GM19452 (cell line): ENCODE results near the gene COL4A2.
A peak's percentile ranks its signal among the peaks of the same experiment; 100 is the strongest.

ENCODE experiments used
- ATAC-seq: cut with Tn5 transposase; IDR thresholded peaks from one replicate; pipeline ENCODE4 v1.9.1; 2021; ENCODE audit not compliant: unreplicated experiment

The COL4A2 gene

DNA sequence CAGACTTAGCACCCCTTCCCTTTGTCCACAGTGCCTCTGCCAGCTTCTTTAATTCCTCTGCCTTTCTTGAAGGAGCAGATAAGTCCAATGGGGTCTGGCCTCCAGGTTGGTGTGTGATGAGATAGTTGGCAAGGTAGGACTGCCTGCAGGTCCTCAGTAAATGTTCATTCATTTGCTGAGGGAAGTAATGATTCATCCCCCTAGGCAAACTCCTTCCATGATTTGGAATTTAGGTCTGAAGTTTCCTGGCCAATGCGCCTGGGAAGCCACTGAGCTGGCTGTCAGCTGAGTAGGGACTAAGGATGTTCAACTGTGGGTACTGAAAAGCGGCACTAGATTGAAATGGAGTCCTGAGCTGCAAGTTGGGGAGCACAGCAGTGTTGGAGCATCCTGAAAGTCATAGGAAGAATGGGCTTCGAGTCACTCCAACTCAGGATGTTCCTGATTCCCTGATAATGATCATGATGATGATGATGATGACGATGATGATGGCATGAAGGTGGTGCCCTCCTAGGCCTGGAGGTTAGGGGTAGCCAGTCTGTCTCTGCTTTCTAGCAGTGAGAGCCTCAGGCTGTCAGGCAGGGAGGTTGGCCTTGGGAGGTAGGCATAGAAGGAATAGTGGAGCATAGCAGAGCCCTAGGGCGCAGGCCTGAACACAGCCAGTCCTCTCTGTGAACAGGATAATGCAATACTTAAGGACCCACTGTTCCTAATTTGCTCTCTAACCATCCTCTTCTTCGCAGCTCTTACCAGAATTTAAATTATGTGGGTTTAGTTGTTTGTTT is 44.7 kb downstream of the COL4A2 start:
- ATAC-seq = no peak

DNA sequence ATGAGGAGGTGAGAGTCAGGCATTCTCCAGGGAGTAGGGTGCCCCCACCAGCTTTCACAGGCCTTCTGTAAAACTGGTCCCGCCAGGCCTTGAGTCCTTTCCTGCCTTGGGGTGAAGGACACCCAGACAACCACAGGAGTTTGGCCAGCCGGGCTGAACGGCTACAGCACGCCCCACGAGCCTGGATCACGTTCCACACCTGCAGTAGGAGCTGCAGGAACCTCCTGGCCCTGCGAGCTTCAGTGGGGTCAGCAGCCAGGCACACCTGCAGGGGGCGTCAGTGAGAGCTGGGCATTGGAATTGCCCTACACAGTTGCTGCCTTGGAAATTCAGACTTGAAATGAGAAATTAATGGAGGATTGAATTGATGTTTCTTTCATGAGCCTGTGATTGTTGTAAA is 45.7 kb downstream of the COL4A2 start:
- no peak for ATAC-seq

DNA sequence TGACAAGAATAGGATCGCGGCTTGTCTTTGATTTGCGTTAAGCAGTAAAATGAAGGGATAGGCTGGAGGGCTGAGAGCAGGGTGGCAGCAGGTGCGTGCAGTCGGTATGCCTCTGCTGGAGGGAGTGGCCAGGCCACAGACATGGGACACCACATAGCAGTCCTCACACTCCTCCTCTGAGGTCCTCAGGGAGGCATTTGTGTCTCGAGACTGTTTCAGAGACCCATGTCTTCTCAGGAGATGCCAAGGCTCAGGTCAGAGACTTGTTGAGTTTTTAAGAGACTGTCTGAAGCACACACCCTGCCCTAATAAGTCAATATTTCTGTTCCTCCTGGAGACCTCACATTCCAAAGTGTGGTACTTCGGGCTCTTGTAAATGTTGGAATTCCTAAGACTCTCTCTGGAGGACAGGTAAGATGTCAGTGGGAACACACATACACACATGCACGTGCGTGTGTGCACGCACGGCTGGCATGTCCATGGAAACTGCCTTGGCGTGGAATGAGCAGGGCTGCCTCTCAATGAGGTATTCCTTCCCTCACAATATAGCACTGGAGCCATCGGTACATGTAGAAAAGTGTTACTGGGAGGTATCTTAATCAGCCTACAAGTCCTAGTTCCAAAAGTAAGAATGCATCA is 46.4 kb downstream of the COL4A2 start:
- ATAC-seq = no peak

DNA sequence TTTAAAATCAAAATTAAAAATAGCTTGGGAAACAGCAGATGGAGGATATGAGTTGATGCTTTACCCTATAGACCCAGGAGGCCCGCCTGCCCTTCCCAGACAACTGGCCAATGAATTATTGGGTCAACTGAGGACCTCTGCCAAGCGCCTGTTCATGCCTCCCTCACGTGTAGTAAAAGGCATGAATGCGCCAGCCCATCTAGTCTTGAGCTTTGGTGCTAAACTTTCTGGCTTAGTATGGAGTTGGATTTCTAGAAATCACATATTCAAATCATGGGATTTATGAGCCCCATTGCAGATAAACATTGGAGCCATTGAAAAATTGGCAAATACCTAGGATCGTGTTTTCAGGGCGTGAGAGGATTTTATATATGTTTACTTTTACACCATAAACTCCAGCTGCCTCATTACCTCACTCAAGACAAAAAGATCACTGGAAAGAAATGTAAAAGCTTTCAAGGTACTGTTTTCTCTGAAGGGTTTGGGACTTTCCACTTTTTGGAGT is 47.1 kb downstream of the COL4A2 start:
- no peak for ATAC-seq

DNA sequence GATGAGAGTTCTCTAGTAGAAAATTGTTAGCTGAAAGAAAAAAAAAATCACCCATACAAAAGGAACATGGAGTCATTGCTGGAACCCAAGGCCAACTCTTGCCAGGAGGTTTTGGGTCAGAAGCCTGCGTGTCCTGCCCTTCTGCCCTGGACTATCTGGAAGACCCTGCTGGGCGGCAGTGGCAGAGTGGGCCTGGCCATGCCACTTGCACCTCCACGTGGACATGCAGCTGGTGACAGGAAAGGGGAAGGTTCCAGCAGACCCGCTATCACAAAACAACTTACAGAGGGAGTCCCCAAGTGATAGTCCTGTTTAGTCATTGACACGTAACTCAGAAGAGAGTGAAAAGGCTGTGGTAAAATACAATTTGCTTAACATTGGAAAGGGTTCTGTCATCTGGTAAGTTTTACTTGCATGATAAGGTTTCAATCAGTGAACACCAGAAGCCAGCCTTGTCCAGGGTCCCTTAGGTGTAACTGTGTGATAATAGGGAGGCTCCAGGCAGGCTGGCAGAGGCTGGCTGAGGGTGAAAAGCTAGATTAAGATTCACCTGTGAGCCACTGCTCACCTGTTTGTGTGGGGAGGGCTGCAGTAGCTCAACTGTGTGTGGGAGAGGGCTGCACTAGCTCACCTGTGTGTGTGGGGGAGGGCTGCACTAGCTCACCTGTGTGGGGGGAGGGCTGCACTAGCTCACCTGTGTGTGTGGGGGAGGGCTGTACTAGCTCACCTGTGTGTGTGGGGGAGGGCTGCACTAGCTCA is 47.8 kb downstream of the COL4A2 start:
- ATAC-seq = no peak

DNA sequence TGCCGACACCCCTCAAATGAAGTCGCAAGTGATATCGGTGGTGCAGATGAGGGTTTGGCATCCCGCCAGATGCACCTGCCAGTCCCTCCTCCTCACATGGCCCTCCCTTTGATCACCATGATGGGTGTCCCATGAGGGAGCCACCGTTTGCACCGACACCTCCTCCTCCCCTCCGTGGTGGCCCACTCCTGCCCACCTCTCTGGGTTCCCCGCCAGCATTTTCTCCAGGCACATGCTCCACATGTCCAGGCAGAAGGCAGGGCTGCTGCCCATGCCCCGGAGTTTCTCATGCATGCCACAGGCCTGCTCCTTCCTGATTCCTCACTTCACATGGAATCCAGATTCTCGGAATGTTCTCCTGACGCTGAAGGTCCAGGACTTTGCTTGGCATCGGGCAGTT is 49.3 kb downstream of the COL4A2 start:
- ATAC-seq = no peak

DNA sequence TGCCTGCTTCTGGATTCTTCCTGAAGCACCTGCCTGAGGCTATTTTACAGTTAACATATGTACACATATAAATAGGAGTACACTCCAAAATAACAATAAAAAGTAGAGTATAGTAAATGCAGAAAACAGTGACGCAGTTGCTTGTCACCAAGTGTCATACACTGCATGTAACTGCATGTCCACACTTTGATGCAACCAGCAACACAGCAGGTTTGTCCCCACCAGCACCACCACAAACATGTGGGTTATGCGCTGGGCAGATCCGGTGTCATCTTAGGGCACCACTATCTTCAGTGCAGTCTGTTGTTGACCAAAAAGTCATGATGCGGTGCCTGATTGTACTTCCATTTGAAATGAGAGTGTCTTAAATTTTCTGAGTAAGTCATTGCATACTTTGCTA is 51.3 kb downstream of the COL4A2 start:
- ATAC-seq = no peak

DNA sequence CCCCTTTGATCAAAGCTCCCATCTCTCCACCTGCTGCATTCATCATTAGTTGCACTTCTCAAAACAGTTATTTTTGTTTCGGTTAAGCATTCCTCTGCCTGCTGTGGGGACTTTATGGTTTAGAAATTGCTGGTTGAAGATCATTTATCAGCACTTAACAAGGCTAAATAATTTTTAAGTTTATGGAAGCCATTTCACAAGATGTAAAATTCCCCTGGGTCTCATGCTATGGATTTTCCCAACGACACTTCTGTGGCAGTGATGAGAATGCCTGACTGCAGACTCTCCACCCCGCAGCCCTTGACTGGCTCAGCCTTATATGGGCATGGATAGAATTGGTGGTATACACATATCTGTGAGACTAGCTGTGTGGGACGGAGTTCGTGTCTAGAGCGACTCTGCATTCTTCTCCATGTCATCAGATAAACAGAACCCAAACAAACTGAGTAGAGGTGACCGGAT is 52.8 kb downstream of the COL4A2 start:
- no peak for ATAC-seq

DNA sequence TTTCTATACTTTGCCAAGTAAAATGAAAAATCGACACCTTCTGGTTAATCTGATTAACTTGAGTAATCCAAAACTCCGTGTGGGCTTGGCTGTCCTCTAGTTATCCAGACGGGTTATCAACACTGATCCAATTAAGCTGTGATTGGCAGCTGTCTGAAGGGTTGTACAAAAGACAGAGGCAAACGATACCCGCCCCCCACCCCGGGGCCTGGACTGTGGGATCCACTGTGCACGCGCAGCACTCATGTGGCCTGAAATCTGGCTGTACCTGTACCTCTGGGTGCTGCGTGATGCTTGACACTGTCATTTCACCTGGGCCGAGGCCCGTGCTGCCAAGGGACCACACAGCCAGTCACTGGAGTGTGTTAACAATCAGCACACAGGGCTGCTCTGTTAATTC is 53.5 kb downstream of the COL4A2 start:
- no peak for ATAC-seq

DNA sequence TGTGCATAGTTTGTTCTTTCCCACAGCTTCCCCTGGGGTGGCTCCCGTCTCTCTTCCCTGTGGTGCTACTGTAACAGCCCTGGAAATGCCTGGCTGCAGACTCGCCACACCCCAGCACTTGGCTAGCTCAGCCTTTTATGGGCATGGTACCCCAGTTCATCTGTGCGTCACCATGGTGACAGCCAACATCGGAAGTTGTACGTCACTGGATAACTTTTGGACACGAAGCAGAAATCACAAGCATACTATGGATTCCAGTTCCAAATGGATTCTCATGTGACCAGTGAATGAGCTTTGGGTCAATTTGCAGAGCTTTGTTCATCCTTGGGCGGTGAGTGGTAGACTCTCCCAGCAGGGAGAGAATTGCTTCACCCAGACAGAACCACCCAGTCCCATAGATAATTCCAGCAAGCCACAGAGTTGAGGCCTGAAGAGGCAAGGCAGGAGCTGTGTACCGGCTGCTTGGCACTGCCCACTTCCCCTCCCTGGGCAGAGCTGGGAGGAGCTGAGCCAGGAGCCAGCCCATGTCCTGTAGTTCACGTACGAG is 54.4 kb downstream of the COL4A2 start:
- ATAC-seq = no peak

DNA sequence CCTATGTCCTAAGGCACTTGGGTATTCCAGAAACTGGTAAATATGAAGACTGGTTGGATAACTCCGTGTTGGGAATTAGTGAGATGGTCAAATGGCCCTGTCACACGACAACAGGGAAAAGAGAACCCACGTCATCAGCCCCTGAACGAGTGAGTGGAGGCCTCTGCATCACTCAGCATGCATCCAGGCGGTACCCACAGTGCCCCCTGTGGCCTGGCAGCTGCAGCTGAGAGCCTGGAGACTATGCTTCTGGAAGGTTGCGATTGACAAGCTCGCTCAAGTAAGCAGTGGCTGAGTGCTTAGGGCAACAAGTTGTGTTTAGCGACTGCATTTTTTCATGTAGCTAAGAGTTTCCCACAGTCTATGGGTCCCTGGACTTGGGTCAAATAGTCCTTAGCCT is 55.9 kb downstream of the COL4A2 start:
- ATAC-seq = no peak

DNA sequence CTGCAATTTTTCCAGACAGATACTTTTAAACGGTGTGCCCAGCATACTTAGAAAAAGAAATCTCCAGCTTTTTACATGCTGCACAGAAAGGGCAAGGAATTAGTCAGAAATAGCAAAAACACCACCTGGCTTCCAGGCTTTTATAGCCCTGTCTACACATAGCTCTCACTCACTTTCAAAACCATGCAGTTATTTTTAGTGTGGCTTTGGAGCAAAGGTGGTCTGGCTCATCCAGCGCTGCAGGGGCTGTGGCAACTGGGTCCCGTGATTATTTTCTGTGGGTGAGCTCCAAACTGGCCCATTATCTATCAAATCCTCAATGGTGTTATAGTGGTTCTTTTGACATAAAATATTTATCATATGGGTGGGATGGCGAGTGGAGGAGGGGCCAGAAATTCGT is 57.0 kb downstream of the COL4A2 start:
- ATAC-seq = no peak

DNA sequence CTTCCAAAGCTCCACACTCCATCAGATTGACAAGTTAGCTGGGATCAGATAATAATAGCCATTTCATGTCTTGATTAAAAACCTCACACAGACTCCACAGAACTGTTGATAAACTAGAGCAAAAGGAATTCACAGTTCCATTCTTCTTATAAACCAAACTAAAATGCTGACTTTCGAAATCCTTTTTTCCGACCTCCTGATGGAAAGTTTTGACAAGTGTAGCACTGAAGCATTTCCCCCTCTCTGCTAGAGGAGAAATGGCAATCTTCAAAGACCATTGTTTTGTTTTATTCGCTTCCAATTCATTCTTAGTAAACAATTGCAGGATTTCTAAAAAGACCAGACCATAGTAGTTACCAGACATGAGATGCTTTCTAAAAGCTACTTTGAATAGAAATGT is 58.8 kb downstream of the COL4A2 start:
- ATAC-seq = no peak

DNA sequence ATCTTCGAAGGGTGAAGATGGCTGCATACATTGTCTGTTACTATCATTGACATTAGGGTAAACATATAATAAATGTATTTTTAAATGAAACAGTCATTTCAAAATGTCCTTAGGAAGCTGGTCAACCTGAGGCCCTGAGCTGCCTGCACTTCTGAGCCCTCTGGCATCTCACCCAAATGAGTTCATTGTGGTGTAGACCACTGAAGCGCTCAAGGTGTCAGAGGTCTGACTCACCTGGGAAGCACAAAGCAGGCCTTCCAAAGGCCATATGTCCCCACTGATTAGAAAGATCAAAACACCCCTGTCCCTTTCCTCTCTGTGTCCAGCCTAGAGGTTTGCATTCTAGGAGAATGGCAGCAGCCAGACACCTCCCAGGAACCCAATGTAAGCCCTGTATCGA is 59.6 kb downstream of the COL4A2 start:
- ATAC-seq = no peak

DNA sequence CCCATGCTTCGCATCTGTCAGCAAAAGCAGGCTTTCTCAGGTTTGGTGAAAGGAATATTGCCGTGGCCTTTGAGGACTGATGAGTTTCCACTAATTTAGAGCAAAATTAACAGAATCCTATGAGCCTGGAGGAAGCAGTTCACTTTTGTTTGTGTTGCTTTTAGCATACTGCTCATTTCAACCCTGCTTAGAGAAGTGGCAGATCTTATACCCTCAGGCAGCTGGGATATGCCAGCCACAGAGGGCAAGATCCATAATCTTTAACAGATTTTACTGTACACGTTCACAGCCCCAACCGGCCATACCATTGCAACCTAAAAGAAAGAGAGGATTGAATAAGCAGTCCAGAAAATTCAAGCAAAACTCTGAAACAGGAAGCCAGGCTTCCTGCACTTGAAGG is 60.5 kb downstream of the COL4A2 start:
- ATAC-seq = no peak

DNA sequence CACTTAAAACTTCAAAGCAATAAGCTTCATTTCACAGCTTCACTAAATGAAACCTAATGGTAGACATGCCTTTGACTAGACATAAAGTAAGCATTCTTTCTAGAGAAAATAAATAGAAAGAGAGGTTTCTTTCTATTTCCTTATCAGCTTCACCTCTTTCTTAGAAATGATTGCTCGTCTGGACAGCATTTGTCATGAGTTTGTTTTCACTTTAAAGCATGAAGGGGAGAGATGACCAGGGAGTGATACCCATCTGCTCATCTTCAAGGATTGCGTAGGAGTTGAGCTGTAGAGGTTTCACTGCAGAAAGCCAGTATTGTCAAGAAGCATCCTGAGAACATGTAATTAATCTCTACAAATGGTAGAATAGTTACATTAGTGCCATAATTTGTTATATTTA is 61.3 kb downstream of the COL4A2 start:
- ATAC-seq = no peak

DNA sequence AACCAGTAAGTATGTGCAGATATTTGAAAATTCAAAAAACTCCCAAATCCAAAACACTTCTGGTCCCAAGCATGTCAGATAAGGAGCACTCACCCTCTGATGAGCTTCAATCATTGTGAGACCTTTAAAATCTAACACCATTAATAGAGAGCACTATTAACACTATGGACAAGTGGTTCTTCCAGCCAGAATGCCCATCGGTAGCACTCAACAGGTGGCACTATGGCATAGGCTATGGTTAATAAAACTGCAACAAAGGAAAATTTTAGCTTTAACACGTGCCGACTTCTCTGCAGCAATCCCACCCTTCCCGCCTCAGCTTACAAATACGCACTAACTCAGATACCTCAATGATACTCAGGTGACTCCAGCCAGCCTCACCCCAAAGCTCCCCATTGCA is 62.3 kb downstream of the COL4A2 start:
- ATAC-seq = no peak

DNA sequence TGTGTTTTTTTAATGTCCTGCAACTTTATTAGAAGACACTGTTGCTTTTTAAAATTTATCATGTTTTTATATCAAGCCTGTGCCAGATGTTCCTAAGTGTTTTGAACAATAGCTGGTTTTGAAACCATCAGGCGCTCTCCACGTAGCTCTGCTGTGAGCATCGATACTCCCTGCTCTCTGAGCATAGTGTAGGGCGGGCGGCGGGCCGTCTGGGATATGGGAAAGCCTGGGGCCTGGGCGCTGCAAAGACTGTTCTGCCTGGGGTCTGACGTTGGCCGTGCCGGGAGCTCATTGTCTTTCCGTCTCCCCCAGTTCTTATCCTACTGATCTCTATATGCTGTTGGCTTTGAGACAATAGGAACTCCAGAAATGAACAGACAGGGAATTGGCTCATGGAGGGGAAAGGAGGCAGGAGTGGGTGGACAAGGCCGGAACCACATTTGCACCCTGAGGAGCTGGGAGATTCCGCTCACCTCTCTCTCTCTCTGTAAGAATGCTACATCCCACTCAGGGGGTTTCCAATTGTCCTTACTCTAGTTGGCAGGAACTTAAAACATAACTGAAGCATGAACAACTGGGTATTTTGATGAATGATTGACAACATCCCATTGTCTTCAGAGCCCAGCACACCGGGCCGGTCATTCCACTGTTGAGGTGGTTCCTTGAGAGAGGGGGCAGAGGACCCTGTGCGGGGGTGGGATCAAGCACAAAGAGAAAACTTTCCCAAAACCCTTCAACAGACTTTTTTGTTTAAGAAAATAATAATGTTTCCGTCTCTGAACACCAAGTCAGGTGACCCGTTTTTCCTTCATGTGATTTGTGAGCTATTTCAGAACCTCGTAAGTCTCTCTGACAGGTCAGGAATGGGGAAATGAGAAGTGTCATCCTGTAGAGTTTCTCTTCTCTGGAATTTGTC is 64.7 kb downstream of the COL4A2 start:
- ATAC-seq = peak; percentile 73

DNA sequence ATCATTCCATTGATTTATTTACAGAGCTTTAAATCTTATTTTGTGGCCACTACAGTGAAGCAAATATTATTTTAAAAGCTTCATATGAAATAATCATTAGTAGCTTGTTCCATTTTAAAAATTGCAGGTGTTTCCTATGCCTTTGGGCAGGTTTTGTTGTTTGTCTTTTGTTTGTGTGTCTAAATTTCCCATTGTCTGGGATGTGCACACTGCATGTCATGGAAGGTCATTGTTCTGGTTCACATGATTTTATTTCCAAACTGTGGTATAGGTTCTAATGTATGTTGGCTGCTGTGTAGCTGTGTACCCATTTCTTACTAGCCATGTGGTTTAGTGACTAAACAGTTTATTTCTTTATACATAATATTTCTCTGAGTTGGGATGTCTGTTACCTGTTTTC is 65.6 kb downstream of the COL4A2 start:
- no peak for ATAC-seq

DNA sequence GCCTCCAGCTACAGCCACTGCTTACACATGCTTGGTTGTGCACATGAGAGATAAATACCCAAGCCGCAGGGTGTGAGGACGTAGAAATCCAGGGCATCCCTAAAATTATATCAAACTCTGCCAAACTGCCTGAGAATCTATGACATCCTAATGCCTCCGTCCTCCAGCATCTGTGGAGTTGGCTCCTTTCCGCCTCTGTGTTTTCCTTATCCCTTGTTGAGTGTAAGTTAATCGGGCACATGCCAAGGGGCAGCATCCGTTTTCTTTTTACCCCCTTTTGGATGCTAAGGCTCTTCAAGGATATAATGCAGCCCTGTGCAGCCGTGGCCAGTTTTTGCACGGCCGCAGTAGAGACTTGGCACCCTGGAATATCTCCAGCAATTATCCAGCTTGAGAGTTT is 66.5 kb downstream of the COL4A2 start:
- ATAC-seq = no peak
